Measurements from ENCODE around the gene COPE.

COPE gene

DNA sequence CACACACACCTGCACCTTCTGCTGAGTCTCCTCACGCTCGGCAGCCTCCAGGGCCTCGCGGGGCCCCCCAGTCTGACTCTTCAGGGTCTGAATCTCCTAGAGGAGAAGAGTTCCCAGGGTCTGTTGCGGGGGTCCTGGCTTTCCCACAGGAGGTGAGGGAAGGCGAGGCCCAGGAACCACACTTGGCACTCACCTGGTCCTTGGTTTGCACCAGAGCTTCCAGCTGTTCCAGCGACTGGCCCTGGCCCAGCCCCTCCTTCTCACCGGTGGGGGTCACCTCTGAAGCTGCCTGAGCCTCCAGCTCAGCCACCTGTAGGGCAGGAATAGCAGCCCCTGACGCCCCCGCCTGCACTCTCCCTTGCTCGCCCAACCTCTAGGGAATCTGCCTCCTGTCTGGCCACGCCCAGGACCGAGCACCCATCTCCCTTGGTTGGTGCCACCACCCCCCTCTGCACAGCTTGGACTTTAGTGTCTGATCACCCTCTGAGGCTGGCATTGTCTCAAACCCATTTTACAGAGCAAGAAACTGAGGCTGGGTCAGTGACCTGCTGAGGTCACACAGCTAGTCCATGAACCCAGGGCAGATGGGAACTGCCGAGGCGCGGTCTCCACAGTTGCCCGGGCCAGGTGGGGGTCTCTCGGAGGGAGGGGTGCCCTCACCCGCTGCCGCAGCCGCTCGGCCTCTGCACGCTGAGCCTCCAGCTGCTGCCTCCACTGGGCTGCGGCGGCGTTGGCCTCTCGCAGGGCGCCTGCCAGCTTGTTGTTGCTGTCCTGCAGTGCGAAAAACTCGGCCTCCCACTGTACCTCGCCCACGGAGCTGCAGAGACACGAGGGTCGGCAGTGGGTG is 12.4 kb upstream of the COPE start:
- DNase-seq (ENCODE audit: extremely low spot score), result no peak
- TF ChIP-seq, protein P1, sequence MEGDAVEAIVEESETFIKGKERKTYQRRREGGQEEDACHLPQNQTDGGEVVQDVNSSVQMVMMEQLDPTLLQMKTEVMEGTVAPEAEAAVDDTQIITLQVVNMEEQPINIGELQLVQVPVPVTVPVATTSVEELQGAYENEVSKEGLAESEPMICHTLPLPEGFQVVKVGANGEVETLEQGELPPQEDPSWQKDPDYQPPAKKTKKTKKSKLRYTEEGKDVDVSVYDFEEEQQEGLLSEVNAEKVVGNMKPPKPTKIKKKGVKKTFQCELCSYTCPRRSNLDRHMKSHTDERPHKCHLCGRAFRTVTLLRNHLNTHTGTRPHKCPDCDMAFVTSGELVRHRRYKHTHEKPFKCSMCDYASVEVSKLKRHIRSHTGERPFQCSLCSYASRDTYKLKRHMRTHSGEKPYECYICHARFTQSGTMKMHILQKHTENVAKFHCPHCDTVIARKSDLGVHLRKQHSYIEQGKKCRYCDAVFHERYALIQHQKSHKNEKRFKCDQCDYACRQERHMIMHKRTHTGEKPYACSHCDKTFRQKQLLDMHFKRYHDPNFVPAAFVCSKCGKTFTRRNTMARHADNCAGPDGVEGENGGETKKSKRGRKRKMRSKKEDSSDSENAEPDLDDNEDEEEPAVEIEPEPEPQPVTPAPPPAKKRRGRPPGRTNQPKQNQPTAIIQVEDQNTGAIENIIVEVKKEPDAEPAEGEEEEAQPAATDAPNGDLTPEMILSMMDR (IDR thresholded peaks at IDR 0.05; ENCODE audit: control extremely low read depth, extremely low read depth, low read depth, missing control alignments), result no peak
- ChIA-PET CTCF (no interaction called here), POLR2A (interaction anchor here (1.0 kb wide), 1 partner anchor 12 kb away, joined by 7 read pairs; the partner anchor contains the start of genes COPE and DDX49)

- DNase-seq (ENCODE audit: extremely low spot score), result no peak
- CTCF ChIA-PET, result interaction anchor here (1.9 kb wide), 1 partner anchor 10 kb away, joined by 6 read pairs; the partner anchor contains the start of genes COPE and DDX49
- POLR2A ChIA-PET, result interaction anchor here (0.5 to 3.1 kb wide), 2 partner anchors 10 to 53 kb away, joined by 3 to 21 read pairs; partner anchors contain the start of genes COPE and DDX49
- TF ChIP-seq, protein P1 (IDR thresholded peaks at IDR 0.05; ENCODE audit: control extremely low read depth, extremely low read depth, low read depth, missing control alignments), result no peak
Observed at GRCh38 chr19:18929311-18929710, 10.1 kb upstream of the COPE start.

DNA sequence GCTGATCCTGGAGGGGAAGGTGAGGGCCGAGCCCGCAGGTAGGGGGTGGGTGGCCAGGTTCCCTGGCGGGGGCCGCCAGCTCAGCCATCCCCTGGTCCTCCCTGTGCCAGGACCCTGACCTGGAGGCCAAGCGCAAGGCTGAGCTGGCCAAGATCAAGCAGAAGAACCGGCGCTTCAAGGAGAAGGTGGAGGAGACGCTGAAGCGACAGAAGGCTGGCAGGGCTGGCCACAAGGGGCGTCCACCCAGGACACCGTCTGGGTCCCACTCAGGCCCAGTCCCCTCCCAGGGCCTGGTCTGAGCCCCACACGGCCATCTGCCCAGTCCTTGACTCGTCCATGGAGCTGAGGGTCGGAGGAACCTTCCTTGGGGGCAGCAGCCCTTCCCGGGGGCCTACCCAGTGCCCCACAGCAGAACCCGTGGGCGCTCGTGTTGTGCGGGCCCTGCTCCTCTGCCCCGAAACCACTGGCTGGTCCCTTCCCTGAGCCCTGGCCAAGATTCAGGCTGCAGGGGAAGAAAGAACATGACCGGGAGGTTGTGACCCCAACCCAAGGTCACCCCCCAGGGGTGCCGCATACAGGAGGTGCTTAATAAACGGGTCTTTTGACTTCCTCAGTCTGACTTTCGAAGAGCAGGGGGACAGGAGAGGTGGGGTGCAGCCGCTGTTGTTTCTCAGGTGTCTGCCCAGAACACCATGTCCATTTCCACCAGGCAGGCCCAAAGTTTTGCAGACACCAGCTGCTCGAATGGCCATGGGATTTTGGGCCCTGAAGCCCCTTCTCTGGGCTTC is 9.0 kb upstream of the COPE start:
- CTCF ChIA-PET, result interaction anchor here (1.9 kb wide), 1 partner anchor 9 kb away, joined by 6 read pairs; the partner anchor contains the start of genes COPE and DDX49
- TF ChIP-seq, protein P1 (IDR thresholded peaks at IDR 0.05; ENCODE audit: control extremely low read depth, extremely low read depth, low read depth, missing control alignments), result no peak
- POLR2A ChIA-PET, result interaction anchor here (3.1 kb wide), 1 partner anchor 9 kb away, joined by 21 read pairs; the partner anchor contains the start of genes COPE and DDX49
- DNase-seq (ENCODE audit: extremely low spot score), result no peak

DNA sequence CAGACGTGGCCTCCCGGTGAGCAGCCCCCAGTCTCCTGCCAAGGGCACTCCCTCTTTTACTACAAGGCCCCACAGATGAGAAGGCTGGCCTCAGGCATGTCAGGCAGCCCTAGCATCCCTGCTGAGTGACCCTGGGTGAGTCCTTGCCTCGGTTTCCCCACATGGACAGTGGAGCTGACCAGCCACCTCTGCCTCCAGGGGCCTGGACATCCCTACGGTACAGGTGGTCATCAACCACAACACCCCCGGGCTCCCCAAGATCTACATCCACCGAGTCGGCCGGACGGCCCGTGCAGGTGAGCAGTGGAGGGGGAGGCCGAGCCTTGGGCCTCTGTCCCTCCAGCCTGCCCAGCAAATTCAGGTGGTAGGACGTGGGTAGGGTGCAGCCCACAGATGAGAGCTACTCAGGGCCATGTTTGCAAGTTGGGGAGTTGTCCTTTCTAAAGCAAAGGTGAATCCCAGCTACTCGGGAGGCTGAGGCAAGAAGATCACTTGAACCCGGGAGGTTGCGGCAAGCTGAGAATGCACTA is 5.6 kb upstream of the COPE start:
- ChIA-PET CTCF (no interaction called here), POLR2A (no interaction called here)
- TF ChIP-seq, protein P1 (IDR thresholded peaks at IDR 0.05; ENCODE audit: control extremely low read depth, extremely low read depth, low read depth, missing control alignments), result no peak
- no peak for DNase-seq (ENCODE audit: extremely low spot score)

GRCh38 chr19:18922228-18922985 is 3.2 kb upstream of the COPE start:
- ChIA-PET POLR2A (no interaction called here), CTCF (interaction anchor here (1.4 kb wide), 1 partner anchor 18 kb away, joined by 3 read pairs; no protein-coding TSS in a partner anchor)
- DNase-seq (ENCODE audit: extremely low spot score), result no peak
- TF ChIP-seq, protein P1 (IDR thresholded peaks at IDR 0.05; ENCODE audit: control extremely low read depth, extremely low read depth, low read depth, missing control alignments), result no peak

Data from GM10248 (cell line).